NCI-H1417 (cell line): ENCODE results near the gene IDS.
A peak's percentile ranks its signal among the peaks of the same experiment; 100 is the strongest.

Source experiments
- DNase-seq, 3 experiments: peaks; one replicate each; lab custom pipeline; 2025; lab: John Stamatoyannopoulos, UW

The IDS gene

DNA sequence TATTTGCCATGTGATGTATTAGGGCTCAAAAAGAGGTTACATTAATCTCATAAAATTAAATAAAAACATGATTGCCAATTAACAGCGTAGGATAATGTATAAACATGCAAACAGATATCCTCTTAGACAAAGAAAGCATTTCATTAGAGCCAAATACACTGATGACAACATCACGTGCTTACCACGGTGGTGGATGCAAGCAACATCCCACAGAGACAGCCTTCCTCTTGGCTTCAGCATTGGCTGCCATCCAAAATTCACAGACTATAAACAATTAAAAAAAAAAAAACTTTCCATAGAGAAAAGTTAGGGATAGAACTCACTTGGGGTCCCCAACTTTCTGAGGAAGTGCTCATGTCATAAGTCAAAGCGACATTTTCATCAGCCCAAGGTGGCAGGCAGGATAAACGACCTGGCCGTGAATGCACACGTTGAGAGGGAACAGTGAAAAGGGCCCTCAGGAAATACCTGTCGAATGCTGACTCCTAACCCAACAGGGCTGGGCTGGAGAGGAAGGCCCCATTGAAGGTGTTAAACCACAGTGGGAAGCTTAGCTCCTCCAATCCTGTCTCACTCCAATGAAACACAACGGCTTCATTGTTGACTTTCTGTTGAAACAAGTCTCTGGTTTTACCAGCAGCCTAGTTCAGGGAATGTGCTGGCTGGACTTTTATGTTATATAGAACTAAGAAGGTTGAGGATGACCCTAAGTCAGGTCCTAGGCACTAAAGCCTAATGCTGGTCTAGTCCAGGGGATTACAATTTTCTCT is 48.4 kb downstream of the IDS start:
- DNase-seq, result peak in 1 of 3 experiments; percentile 13

DNA sequence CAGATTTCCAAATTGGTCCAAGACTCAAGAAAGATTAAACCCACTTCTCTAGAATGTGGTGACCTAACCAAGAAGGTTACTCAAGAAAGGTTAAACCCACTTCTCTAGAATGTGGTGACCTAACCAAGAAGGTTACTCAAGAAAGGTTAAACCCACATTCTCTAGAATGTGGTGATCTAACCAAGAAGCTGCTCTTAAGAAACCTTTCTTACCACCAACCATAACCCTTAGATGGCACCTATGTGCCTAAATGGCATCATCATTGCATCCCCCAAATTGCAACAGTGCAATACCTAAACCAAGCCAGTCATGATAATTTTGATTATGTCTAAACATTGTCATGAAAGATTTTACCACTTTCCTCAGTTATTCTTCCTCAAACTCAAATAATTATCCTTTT is 49.2 kb downstream of the IDS start:
- DNase-seq, result no peak

DNA sequence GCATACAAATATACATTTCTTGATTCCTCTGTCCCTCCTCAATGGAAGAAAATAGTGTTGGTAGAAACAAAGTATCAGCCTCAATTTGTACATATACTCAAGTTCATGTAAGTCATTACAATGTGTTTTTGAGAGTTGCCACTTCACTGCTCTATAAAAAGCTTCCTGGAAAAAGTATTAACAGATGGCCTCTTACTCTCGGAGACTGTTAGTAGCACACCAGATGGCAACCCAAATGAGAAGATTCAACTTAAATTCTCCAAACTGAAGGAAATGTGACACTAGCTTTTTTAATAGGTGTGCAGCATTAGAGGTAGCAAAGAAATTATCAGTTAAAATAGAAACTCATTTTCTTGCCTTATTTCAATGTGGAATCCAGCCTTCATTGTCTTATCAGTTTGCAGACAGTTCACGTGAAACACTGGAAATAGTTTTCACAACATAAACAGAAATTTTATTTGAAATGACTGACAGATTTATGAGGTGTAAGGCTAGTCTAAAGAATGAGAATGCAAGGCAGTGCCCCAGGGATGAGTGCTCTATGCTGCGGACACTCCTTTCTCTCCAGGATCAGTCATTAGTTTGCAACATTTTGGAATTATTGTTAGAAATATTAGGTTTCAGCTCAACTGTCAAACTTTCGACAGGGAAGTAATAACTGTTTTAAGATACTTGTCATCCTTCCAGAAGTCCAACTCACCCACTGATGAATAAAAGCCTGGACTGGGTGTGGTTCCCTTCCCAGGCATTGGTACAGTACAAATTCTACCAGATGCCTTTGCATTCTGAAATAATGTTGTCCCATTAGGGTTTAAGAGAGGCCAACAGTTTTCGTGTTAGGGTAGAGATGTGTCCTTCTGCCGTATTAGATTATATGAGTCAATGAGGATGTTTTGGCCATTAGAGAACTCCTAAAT is 50.9 kb downstream of the IDS start:
- no peak for DNase-seq

DNA sequence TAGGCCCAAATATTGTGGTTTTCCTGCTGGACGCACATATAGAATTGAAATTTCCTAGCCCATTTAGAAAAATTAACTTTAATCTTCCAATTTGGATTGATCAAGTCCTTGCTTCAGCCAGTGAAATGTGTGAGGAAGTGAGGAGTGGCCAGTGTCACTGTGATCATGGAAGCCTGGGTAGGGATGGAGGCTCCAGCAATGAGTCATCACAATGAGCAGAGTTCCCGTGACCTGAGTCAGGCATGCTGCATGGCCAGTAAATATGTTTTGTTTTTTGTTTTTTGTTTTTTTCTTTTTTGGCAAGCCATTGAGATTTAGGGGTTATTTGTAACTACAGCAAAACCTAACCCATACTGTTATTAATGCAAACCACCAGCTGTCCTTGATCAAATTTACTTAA is 52.1 kb downstream of the IDS start:
- DNase-seq, result no peak

DNA sequence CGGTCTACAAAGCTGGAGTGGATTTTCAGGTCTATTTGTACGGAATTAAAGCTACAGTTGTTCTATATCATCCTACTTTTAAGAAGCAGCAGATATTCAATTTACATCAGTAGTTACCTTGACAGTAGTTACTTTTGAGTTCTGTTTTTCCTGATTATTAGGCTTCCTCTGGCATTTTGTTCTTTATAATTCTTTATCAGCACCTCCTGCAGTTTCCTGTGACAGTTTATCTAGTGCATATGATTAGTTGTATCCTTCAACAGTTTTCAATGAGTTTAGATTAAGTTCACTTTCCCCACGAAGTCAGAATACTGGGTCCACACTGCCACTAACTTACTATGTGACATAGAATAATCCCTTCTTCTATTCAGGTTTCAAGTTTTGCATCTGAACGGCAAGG is 71.7 kb downstream of the IDS start:
- no peak for DNase-seq

DNA sequence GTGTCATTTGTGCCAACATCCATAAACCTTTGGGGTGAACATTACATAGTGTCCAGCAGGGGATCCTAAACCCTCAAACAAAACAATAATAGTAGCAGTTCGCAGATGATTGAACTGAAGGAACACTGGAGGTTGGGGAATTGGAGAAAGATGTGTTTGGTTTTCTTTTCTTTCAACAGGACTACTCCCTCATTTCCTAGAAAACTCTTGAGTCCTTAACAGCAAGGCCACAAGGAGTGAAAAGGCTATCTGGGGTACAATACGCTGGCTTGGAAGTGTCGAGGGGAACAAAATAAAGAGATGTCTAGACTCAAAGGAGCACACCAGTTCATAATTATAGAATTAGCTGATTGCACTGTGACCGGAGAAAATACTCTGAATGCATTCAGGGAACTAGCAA is 72.1 kb downstream of the IDS start:
- DNase-seq, result no peak
